ENCODE data around the gene GPR152. TPM values are rescaled to one million over a fixed set of nuclear protein-coding genes. Genes with fewer than 3 reads are reported as not detected.

The GPR152 gene
- total RNA-seq, 1 experiment from 2014 or later = not detected

DNA sequence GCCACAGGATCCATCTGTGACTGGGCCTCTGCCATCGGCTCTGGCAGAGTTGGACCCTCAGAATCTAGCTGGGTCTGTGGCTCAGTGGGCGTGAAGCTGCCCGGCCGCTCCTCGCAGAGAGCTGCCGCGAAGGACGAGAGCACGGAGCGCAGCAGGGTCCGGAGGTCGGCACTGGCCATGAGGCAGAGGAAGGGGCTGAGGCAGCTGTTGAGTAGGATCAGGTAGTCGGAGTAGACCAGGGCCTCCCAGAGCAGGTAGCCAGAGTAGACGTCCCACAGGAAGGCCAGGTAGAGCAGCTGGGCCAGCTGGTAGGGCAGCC is 912 bp downstream of the GPR152 start:
- no TSS peak for BruUV-seq (replicated peaks)
- POLR2A ChIA-PET = no interaction called here

DNA sequence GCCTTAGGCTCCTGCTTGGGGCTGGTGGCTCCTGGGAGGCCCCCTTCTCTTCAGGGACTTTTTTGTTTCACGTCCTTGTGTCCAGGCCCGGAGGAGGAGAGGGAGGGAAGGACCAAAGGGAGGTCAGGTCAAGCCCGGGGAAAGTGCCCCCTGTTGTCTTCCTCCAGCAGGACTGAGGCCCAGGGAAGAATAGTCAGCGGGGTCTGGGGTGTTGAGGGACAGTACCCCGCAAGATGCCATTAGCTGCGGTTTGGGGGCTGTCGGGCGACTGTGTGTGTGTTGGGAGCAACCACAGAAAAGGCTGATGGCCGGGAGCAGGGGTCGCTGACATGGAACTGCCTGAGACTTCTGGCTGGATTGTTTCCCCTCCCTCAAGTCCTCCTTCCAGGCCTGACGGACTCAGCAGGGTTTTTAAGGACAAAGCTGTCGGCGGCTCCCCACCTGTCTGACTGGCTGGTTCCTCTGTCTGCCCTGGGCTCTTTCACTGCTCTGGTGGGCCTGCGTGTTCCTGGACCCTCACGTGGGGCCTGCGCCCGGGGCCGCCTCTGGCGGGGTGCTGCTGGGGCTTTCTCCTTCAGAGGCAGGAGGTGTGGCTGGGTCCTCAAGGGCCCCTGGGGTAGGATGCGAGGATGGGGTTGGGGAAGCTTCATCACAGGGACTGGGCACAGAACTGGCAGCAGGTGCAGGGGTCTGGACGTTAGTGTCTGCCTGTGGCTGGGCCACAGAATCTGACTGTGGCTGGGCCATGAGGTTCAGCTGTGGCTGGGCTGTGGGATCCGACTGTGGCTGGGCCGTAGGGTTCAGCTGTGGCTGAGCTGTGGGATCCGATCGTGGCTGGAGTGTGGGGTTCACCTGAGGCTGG is 1.5 kb downstream of the GPR152 start:
- CTCF ChIA-PET = interaction anchor here (0.5 to 1.1 kb wide), 3 partner anchors 50 to 569 kb away, joined by 3 to 5 read pairs (median 3); partner anchors contain the start of gene PPP1CA

More for the DNA sequence above, 912 bp downstream of the GPR152 start:
- Histone ChIP-seq H3K4me3 (ENCODE audit: low read depth, low read length) (no peak overlapping the region), H3K4me1 (no peaks in the 10 kb centered on the region), H3K9me3 (no peaks in the 10 kb centered on the region), H3K27me3 (replicated peaks; ENCODE audit: control insufficient read depth, insufficient read depth, low read length) (no peaks in the 10 kb centered on the region), H3K36me3 (ENCODE audit: control insufficient read depth, insufficient read depth, low read length) (no peaks in the 10 kb centered on the region)
- intact Hi-C loops (cut with micrococcal nuclease; ENCODE audit: unreplicated experiment) = no loop called here
- Mint-ChIP-seq H3K4me1 (ENCODE audit: low read depth, unreplicated experiment) (no peaks in the 10 kb centered on the region), H3K27ac (ENCODE audit: unreplicated experiment) (no peak overlapping the region), H3K4me3 (ENCODE audit: unreplicated experiment) (no peak overlapping the region), H3K9me3 (ENCODE audit: unreplicated experiment) (no peaks in the 10 kb centered on the region), H3K36me3 (ENCODE audit: insufficient read depth, unreplicated experiment) (no peaks in the 10 kb centered on the region), H3K27me3 (ENCODE audit: insufficient read depth, unreplicated experiment) (no peaks in the 10 kb centered on the region)
- DNase-seq = peak in 1 of 2 experiments; percentile 47
- TF ChIP-seq, protein P1, sequence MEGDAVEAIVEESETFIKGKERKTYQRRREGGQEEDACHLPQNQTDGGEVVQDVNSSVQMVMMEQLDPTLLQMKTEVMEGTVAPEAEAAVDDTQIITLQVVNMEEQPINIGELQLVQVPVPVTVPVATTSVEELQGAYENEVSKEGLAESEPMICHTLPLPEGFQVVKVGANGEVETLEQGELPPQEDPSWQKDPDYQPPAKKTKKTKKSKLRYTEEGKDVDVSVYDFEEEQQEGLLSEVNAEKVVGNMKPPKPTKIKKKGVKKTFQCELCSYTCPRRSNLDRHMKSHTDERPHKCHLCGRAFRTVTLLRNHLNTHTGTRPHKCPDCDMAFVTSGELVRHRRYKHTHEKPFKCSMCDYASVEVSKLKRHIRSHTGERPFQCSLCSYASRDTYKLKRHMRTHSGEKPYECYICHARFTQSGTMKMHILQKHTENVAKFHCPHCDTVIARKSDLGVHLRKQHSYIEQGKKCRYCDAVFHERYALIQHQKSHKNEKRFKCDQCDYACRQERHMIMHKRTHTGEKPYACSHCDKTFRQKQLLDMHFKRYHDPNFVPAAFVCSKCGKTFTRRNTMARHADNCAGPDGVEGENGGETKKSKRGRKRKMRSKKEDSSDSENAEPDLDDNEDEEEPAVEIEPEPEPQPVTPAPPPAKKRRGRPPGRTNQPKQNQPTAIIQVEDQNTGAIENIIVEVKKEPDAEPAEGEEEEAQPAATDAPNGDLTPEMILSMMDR (IDR thresholded peaks at IDR 0.05; ENCODE audit: insufficient read depth in 1 of 2, low read depth in 1 of 2, low read length in 1 of 2, severe bottlenecking in 1 of 2, unreplicated experiment in 1 of 2) = no peak
- CTCF ChIA-PET = interaction anchor here (0.5 to 1.1 kb wide), 2 partner anchors 50 to 569 kb away, joined by 3 to 5 read pairs; partner anchors contain the start of gene PPP1CA

DNA sequence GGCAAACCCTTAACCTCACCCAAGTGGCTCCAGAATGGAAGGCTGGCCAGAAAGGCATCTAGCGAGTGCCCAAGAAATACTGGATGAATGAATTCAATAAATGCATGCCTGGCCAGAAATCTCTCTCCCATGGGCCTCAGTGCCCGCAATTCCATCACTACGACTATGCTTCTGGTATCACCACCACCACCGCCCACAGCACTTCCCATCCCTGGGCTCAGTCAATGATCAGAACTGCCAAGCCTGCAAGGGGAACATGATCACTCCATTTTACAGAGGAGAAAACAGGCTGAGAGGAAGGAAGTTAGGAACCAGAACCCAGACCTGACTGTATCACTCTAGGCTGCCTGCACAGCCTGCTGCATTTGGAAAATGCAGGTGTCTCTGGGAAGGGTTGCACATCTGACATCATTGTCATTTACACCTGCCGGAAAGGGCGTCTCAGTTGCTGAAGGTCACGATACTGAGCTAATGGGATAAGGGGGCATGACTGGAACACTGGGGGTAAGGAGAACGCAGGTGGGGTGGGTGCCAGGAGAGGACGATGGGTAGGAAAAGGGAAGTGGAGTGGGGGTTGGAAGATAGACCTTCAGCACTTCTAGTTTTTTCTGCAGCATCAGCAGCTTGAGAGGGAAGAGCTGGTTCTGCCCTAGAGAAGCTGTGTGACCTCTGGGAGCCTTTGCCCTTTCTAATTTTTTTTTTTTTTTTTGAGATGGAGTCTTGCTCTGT is 3.2 kb downstream of the GPR152 start:
- TF ChIP-seq, protein P1 (IDR thresholded peaks at IDR 0.05; ENCODE audit: insufficient read depth in 1 of 2, low read depth in 1 of 2, low read length in 1 of 2, severe bottlenecking in 1 of 2, unreplicated experiment in 1 of 2) = no peak
- Mint-ChIP-seq H3K9me3 (ENCODE audit: unreplicated experiment) (no peaks in the 10 kb centered on the region), H3K36me3 (ENCODE audit: insufficient read depth, unreplicated experiment) (peaks cover 6% of the 10 kb centered on the region), H3K27ac (ENCODE audit: unreplicated experiment) (no peak overlapping the region), H3K4me1 (ENCODE audit: low read depth, unreplicated experiment) (peaks cover 9% of the 10 kb centered on the region), H3K4me3 (ENCODE audit: unreplicated experiment) (no peak overlapping the region), H3K27me3 (ENCODE audit: insufficient read depth, unreplicated experiment) (no peaks in the 10 kb centered on the region)
- POLR2A ChIA-PET = interaction anchor here (0.9 kb wide), 1 partner anchor 58 kb away, joined by 5 read pairs; the partner anchor contains the start of gene RAD9A
- no peak for DNase-seq
- Histone ChIP-seq H3K27me3 (replicated peaks; ENCODE audit: control insufficient read depth, insufficient read depth, low read length) (no peaks in the 10 kb centered on the region), H3K36me3 (ENCODE audit: control insufficient read depth, insufficient read depth, low read length) (no peaks in the 10 kb centered on the region), H3K4me1 (peaks cover 7% of the 10 kb centered on the region), H3K4me3 (ENCODE audit: low read depth, low read length) (no peak overlapping the region), H3K9me3 (no peaks in the 10 kb centered on the region)
- BruUV-seq (replicated peaks) = no TSS peak
- intact Hi-C loops (cut with micrococcal nuclease; ENCODE audit: unreplicated experiment) = no loop called here
- CTCF ChIA-PET = no interaction called here

More for the DNA sequence above, 1.5 kb downstream of the GPR152 start:
- H3K36me3 Mint-ChIP-seq (ENCODE audit: insufficient read depth, unreplicated experiment) = no peaks in the 10 kb centered on the region
- DNase-seq = no peak
- H3K36me3 ChIP-seq (ENCODE audit: control insufficient read depth, insufficient read depth, low read length) = no peaks in the 10 kb centered on the region
- BruUV-seq (replicated peaks) = no TSS peak
- H3K9me3 Mint-ChIP-seq (ENCODE audit: unreplicated experiment) = no peaks in the 10 kb centered on the region
- no peaks in the 10 kb centered on the region for H3K27me3 ChIP-seq (replicated peaks; ENCODE audit: control insufficient read depth, insufficient read depth, low read length)
- no peaks in the 10 kb centered on the region for H3K9me3 ChIP-seq
- TF ChIP-seq, protein P1 (IDR thresholded peaks at IDR 0.05; ENCODE audit: insufficient read depth in 1 of 2, low read depth in 1 of 2, low read length in 1 of 2, severe bottlenecking in 1 of 2, unreplicated experiment in 1 of 2) = no peak
- H3K4me1 Mint-ChIP-seq (ENCODE audit: low read depth, unreplicated experiment) = no peaks in the 10 kb centered on the region
- H3K27me3 Mint-ChIP-seq (ENCODE audit: insufficient read depth, unreplicated experiment) = no peaks in the 10 kb centered on the region
- H3K27ac Mint-ChIP-seq (ENCODE audit: unreplicated experiment) = no peak overlapping the region
- intact Hi-C loops (cut with micrococcal nuclease; ENCODE audit: unreplicated experiment) = no loop called here
- no peaks in the 10 kb centered on the region for H3K4me1 ChIP-seq
- no peak overlapping the region for H3K4me3 ChIP-seq (ENCODE audit: low read depth, low read length)
- no peak overlapping the region for H3K4me3 Mint-ChIP-seq (ENCODE audit: unreplicated experiment)
- POLR2A ChIA-PET = no interaction called here

All from Caco-2 (cell line).